Stimulated activated CD8-positive, alpha-beta memory T cell treated with anti-CD3 and anti-CD28 coated beads, Interleukin-4, amount 100 ng/mL, for 4 hours (primary cell): ENCODE results near the gene MST1.
"Not testable (repeated sequence)": the region's sequence is repeated elsewhere in the genome, so short reads cannot be mapped to it uniquely, and the experiment has no call there.

Experiments
- DNase-seq, 2 donors: peaks; one replicate each; pipeline ENCODE4 v3.0.0-alpha.2; 2020; ENCODE audit warnings: low read depth in 2 of 2, low spot score in 1 of 2

MST1 gene

DNA sequence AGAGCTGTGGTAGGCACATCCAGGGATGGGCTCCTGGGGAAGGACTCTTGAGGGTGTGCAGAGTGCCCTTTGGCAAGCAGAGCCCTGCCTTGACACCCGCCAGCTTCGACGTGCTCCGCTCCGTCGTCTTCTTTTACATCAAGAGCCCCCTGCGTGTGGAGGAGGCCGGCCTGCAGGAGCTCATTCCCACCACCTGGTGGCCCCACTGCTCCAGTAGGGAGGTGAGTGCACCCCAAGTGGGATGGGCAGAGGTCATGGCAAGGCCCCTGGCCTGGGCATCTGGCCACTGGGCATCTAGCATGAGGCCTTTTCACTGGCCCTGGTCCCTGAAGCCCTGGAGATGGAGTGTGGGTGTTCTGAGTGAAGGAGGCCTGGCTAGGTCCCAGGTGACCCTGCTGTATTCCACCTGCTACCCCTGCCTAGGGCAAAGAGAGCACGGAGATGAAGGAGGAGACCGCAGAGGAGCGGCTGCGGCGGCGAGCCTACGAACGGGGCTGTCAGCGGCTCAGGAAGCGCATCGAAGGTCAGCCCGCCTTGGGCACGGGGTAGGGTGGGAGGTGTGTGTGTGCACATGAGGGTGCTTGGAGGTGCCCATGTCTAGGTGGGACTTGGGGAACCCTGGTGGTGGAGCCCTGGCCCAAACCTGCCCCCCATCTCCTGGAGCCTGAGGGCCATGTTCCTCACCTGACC, 12.3 kb upstream of the MST1 start:
- no peak for DNase-seq

DNA sequence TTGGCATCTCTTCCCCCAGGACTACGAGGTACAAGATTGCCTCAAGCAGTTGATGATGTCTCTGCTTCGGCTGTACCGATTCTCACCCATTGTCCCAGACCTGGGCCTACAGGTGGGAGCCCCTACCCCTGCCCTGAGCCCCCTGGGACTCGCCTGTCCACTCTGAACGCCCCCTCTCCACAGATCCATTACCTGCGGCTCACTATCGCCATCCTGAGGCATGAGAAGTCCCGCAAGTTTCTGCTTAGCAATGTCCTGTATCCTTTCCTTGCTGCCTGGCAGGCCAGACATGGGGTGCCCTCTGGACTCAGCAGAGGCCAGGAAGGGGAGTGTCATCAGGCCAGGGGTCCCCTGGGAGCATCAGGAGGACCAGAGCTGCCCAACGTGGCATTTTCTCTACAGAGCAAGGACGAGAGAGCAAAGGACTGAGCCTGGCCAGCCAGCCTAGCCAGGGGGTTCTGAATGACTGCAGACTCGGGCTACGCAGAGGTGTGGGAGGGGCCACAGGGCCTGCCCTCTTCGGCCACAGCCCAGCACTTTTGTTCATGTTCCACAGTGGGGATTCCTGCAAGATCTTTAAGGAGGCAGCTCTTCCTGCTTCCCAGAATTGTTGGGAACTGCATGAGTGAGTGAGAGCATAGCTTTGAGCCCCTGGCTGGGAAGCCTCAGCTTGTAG, 11.3 kb upstream of the MST1 start:
- no peak for DNase-seq

DNA sequence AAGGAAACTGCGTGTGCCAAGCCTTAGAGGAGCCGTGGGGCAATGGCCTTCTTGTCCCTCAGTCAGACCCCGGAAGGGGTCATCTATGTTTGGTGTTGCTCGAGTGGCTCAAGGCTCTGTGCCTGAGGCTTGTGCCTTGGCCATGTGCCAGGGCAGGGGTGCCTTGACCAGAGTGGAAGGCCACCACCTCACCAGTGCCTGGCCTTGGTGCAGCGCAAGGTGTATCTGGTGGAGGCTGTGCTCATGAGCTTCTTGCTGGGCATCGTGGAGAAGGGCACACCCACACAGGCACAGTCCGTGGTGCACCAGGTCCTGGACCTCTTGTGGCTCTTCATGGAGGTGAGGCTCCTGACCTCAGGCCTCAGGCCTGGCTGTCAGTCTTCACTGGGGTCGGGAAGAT, 10.7 kb upstream of the MST1 start:
- no peak for DNase-seq

DNA sequence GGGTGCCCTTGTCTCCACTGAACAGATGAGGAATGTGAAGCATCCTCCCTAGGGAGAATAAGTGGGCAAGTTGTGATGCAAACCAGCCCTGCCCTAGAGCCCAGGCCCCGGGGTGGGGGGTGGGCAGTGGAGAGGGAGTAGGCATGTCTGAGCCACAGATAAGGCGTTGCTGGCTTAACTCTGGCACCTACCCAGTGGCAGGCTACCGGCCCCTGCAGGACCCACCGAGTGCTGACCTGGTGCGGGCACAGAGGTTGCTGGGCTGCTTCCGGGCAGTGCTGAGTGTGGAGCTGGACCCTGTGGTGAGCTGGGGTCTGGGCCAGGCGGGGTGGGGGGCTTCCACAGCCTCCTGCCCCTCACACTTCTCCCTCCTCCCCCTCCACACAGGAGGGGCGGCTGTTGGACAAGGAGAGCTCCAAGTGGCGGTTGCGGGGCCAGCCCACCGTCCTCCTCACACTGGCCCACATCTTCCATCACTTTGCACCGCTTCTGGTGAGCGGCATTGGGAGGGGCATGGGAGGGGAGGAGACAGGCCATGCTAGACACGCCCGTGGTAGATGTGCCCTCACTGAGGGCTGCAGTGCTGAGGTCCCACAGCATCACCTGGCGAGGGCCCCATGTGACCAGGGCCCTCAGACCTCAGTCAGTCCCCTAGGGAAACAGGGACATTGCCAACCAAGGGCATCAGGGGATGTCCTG, 10.2 kb upstream of the MST1 start:
- no peak for DNase-seq

DNA sequence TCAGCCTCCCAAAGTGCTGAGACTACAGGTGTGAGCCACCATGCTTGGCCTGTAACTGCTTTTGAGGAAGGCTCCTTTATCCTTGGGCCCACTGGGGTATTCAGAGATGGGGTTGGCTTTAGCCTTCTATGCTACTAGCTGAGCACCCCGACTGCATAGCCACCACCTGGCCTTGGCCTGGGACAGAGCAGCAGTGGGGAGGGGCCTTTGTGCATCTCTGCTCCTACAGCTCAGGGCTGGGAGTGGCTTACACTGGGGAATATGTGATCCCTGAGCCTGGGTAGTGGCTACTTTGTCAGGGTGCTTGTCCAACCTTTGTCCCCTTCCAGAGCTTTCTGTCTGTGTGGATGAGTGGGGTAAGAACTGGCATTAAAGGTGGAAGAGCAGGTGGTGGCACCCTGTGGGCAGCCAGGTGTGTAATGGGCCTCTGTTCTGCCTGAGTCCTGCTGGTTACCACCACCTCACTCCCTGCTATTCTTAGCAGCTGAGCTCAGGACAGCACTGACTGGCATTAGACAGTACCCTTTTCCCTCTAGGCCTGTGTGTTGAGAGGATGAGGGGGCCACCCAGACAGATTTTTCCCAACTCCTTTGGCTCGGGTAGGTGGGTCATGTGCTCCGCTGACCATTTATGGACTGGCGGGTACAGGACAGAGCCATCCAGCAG, 6.2 kb upstream of the MST1 start:
- DNase-seq = not testable (repeated sequence)

DNA sequence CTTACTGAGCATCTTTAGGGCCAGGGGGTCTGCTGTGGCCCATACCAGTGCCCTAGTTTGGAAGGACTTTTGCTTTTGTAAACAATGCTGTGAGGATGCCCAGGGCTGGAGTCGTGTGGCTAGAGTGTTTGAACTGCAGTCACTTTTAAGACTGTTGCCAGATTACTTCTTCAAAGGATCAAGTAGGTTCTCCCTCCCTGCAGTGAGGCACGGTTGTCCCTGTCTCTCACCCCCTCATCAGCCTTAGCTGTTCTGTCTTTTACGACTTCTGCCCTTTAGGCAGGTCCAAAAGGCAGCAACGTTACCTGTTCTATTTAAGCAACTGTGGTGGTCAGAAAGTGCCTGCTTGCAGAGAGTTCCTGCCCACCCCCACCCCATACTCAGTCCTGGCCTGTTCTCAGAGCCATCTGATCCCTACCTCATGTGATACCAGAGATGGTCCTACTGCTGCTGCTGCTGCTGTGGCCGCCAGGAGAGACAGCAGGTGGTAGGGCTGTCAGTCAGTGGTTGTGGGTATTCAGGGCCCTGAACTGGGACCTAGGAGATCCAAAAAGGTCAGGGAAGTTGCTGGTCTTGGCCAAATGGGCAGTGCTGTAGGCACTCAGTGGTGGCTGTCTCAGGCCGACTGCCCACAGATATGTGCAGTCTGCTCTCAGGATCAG, 5.3 kb upstream of the MST1 start:
- DNase-seq = not testable (repeated sequence)

DNA sequence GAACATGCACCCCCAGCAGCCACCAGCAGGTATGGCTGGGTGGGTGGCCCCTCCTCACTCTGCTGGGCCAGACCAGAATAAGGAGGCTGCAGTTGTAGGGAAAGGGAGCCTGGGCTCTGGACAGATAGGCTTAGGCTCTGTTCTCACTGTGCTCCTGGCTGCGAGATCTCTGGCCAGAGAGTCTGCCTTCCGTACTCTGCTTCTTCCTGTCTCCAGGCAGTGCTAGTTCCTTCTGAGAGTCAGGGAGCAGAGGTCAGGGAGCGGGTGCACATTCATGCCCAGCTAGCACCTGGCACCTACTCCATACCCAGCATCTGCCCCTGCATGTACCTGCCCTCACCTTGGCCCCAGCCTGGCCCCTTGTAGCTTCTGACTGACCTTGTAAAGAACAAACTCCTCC, 2.2 kb upstream of the MST1 start:
- not testable (repeated sequence) for DNase-seq

DNA sequence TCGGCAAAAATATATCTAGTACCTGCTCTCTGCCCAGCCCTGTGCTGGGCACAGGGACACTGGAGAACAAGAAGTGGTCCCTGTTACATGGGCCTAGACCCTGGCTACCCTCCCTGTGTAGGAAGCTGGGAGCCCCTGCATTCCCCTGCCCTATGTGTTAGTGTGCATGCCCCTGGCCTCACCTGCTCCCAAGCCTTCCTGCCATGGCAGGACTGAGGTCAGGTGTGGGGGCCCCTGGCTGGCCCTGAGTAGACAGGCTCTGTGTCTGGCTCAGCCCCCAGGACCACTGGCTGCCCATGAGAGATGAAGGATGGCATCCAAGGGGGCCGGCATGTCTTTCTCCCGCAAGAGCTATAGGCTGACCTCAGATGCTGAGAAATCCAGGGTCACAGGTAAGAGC, 1.6 kb upstream of the MST1 start:
- DNase-seq = not testable (repeated sequence)

DNA sequence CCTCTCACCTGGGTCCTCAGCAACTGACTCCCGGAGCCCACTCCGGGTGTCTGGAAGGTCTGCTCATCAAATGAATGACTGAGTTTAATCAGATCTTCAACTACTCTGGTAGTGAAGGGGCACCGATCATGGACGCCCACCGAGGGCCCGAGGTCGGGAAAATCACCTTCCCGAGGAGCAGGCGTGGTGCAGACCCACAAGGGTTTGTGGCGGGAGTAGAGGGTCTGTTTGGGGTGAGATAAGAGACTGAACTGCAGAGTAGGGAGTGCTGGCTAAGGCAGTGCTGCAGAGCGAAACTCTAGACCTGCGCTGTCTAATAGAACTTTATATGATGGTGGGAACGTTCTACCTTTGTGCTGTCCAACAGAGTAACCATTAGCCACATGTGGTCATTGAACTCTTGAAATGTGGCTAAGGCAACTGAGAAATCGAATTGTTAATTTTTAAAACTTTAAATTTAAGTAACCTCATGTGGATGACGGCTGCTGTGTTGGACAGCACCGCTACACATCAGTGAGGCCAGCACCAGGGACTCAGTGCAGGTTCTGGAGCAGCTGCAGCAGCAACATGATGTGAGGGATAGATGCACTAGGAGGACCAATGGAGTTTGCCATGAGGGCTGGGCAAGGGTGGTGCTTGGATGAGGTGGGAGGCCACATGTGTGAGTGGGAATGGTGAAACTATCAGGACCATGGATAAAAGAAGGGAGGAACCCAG, 792 bp upstream of the MST1 start:
- not testable (repeated sequence) for DNase-seq

DNA sequence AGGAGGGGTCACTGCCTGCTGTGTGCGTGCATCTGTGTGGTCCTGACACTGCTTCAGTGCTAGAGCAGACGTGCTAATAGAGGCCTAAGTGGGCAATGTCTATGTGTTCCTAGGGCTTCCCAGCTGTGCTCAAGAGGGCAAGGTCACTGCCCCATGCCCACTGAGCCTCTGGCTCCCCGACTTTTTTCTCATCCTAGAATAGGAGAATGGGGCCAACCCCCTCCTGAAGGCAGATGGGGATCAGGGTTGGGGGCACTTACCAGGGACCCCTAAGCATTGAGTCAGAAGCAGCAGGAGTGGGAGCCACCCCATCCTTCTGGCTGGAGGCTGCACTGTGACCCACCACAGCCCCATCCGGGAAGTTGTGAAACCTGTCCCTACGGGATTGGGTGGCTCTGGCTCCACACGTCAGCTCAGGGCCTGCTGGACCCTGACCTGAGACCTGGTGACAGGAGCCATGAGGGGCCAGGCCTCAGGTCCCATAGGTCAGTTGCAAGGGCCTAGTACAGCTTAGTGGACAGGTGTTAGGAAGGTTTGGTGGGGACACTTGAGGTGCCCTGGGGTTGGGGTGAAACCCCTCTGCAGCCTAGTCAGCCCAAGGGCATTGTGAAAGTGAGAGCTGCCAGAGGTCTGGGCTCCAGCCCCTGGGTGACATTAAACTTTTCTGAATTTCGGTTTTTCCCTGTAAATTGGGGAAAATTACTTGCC, 782 bp downstream of the MST1 start:
- not testable (repeated sequence) for DNase-seq

DNA sequence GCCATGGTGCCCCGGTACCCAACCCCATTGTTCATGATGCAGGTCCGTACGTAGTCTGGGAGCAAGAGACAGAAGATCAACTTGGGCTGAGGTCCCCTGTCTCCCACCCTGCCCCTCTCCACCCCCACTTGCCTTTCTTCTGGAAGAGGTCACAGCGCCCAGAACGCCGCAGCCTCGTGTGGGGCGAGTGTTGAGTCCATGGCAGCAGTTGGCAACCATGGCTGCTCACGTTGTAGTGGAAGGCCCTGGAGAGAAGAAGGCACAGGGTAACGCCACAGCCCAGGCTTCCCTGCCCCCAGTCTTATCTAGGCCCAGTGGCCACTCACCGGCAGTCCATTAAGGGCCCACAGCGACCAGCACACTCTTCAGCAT, 1.9 kb downstream of the MST1 start:
- not testable (repeated sequence) for DNase-seq

DNA sequence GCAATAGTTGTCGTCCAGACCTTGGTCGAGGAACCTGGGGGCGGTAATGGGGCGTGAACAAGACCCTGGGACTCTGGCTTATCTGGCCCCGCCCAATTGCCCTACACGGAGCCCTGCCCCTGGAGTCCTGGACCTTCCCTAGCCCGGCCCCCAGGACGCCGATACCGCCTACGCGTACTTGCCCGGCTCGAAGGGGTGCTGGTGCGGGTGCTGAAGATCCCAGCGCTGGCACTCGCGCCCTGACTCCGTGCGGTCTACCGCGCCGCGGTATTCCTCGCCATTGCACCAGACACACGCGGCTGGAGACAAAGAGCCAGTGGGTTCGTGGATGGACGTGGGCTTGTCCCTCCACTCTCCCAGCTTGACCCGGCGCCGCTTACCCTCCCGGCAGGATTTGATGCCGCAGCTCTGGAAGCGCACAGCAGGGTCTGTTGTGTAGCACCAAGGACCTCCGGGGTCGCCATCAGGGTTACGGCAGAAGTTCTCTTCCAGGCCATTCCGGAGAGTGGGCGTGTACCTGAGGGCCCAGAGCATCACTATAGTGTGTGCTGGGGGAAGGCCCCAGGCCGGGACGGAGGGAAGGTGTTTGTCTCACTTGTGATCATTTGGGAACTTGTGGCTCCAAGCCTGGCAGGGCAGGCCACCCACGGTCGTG, 2.4 kb downstream of the MST1 start:
- DNase-seq = not testable (repeated sequence)

DNA sequence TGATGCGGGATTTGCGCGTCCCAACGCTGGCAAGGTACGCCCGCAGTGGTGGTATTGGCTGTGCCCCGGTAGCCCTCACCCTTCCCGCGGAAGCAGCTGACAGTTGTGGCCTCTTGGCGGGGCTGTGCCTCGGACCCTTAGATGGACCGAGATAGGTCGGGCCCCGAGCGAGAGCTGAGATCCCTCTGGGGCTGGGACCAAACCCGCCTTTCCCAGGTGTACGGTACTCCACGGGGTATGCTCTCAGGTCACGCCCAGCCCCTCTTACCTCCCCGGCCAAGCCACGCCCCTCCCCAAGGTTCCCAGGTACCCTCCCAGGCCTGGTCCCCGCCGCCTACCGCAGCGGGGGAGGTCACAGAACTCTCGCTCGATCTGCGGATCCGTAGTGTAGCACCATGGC, 2.9 kb downstream of the MST1 start:
- not testable (repeated sequence) for DNase-seq

DNA sequence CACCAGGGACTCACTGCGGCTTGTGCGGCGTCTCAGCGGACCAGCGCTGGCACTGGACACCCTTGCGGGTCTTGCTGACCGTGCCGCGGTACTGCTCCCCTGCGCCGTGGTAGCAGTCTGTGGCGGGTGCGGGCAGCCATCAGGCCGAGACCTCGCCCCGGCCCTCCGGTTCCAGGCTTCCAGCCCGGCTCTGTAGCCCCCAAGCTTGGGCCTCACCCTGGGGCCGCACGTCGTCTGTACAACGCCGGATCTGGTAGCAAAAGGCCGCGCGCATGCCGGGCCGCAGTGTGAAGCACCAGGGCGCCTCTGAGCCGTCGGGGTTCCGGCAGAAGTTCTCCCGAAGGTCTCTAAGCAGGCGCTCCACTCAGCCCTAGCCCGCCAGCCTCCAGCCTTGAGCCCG, 3.4 kb downstream of the MST1 start:
- not testable (repeated sequence) for DNase-seq

DNA sequence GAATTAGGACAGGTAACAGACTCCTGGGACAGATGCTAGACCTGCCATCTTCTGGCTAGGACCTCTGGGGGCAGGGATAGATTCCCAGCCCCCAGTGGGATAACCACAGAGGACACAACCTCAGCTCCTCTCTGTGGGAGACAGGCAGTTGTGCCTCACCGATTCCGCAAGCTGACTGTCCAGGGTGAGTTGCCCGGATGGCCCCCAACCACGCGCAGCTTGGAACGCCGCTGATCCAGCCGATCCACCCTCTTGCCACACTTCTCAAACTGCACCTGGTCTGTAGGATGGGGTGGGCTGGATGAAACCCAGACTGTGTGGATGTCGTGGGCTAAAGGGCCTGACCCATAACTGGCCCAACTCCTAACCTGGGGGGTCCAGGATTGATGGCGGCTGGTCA, 4.2 kb downstream of the MST1 start:
- not testable (repeated sequence) for DNase-seq

DNA sequence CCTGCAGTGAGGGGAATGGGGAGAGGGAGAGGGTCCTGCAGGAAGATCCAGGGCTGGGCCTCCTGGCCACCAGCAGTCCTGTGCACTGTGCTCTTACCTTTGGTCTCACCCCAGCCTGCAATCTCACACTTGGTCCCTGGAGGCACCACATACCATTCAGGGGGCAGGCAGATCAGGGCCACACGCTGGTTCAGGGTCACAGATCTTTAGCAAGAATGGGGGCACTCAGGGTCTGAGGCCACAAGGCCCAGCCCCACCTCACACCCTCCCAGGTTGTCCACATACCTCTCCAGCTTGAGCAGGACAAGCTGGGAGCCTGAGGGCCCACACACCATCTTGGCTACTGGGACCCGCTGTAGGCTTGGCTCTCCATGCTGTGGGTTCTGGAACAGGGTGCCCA, 4.8 kb downstream of the MST1 start:
- DNase-seq = not testable (repeated sequence)

DNA sequence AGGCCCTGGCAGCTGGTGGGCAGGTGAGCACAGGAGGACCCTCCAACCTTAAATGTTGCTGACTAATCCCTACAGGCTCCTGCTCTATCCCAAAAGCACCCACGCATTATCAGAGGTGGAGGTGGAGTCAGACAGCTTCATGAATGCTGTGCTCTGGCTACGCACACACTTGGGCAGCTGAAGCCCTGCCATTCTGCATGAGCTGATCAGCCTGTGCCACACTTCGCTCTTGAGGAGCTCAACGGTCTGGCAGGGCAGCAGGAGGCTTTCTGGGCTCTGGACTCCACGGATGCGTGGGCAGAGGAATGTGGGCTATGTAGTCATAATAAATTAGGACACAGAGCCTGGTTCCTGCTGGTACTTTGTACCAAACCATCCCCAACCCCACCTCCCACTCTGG, 6.1 kb downstream of the MST1 start:
- no peak for DNase-seq

DNA sequence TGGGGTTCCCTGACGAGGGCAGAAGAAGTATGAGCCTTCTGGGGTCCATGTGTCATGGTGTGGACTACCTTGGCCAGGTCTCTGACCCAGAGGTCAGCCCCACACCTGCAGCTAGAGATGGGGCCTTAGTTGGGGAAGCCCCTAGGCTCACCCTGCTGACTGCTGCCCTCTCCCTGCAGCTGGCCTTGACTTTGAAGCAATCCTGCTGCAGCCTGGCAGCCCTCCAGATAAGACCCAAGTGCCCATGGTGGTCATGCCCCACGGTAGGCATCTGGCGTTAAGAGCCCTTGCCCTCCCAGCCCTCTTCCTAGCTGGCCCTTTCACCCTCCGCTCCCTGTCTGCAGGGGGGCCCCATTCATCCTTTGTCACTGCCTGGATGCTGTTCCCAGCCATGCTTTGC, 7.7 kb downstream of the MST1 start:
- DNase-seq = no peak

DNA sequence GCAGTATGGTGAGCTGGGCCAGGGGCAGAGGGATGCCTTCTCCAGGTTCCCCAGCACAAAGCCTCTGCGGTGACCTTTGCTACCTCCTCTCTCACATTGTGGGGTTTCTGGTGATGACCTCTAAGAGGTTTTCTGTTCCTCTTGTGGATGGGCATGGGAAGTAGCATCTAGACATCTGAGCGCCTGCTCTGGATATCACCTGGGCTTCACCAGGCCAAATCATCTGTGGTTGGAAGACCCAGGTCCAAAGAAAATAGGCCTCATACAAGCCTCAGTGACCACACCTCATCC, 8.1 kb downstream of the MST1 start:
- no peak for DNase-seq
